ENCODE data around the gene RASGRF2. TPM values are rescaled to one million over a fixed set of nuclear protein-coding genes. Genes with fewer than 3 reads are reported as not detected.
"Not testable (repeated sequence)": the region's sequence is repeated elsewhere in the genome, so short reads cannot be mapped to it uniquely, and the experiment has no call there.

The RASGRF2 gene
- total RNA-seq, 4 donors from 2014 or later: 1.0 to 5.3 (median 1.8) TPM

DNA sequence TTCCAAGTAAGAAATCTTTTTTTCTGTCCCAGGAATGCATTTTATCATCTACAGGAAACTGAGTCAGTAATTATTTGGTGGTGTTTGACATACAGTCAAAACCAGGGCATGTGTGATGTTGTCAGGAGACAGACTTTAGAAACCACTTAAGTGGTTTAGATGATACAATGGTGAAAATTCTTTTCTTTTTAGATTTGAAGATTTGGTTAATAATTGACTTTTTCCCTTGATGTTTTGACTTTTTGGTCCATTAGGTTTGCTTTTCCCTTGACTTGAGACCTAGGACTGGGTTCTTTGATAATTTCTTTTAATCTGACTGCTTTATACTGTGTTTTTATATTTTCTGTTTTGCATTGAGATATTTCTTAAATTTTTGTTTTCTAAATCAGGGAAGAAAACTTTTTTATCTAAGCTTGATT, 85.2 kb downstream of the RASGRF2 start:
- no peak for DNase-seq (ENCODE audit: low spot score in 2 of 2)
- TF ChIP-seq CTCF (IDR thresholded peaks at IDR 0.05) (no peak), POLR2A (IDR thresholded peaks at IDR 0.05) (no peak)
- no peak overlapping the region for H3K4me3 ChIP-seq (ENCODE audit: low read depth, poor library complexity, severe bottlenecking)
- intact Hi-C loops (cut with DNase I; ENCODE audit: low total_unique reads): no loop called here

DNA sequence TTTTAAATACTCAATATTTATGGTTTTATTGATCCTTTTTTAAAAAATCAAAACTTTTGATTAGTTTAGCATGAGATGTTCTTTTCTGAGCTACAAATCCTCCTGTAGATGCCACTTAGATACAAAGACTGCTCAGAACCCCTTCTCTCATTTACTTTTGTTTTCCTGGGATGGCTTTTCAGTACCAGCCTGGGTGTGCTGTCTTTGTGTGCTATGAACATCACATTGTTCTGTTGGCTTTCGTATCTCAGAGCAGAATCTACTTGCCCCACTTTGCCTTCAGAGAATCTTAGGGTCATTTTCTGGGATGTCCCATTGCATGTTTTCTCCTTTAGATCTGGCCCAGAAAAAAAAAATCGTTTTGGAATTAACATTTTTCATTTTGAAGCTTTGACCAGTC, 85.9 kb downstream of the RASGRF2 start:
- H3K4me3 ChIP-seq (ENCODE audit: low read depth, poor library complexity, severe bottlenecking): no peak overlapping the region
- WGBS, 2 donors: 79 to 81% methylated on average over 2 of the region's 2 CpGs
- TF ChIP-seq CTCF (IDR thresholded peaks at IDR 0.05) (no peak), POLR2A (IDR thresholded peaks at IDR 0.05) (no peak)
- intact Hi-C loops (cut with DNase I; ENCODE audit: low total_unique reads): no loop called here
- no peak for DNase-seq (ENCODE audit: low spot score in 2 of 2)

DNA sequence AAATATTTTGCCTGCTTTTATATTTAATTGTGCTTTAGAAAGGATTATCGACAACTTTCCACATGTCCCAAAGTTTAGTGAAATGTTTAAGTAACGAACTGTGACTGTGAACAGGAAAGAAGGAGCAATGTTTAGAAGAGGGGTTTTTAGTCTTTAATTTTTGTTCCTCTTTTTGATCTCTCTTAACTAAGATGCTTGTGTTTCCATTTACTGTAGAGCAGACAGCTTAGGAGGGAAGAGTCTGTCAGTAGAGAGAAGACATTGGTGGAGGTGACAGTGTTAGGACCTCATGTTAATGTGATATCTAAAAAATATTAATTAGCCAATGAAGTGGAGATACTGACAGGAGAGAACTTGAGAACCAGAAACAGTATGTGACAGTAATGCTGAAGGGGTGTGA, 92.2 kb downstream of the RASGRF2 start:
- intact Hi-C loops (cut with DNase I; ENCODE audit: low total_unique reads): no loop called here
- 66 to 92% methylated on average over 2 of the region's 2 CpGs for WGBS, 2 donors
- no peak for DNase-seq (ENCODE audit: low spot score in 2 of 2)
- no peak for TF ChIP-seq POLR2A (IDR thresholded peaks at IDR 0.05)
- no peak for TF ChIP-seq CTCF (IDR thresholded peaks at IDR 0.05)
- H3K4me3 ChIP-seq (ENCODE audit: low read depth, poor library complexity, severe bottlenecking): no peak overlapping the region

- whole genome bisulfite sequencing, 2 donors: 75 to 94% methylated on average over 2 to 4 of the region's 4 CpGs
- DNase-seq (ENCODE audit: low spot score in 2 of 2); H3K4me3 ChIP-seq (ENCODE audit: low read depth, poor library complexity, severe bottlenecking); intact Hi-C loops (cut with DNase I; ENCODE audit: low total_unique reads): not testable (repeated sequence)
Observed at GRCh38 chr5:81053282-81053681, 93.1 kb downstream of the RASGRF2 start.

GRCh38 chr5:81058121-81058520, 98.0 kb downstream of the RASGRF2 start:
- H3K4me3 ChIP-seq (ENCODE audit: low read depth, poor library complexity, severe bottlenecking): no peak overlapping the region
- no peak for TF ChIP-seq POLR2A (IDR thresholded peaks at IDR 0.05)
- TF ChIP-seq CTCF (IDR thresholded peaks at IDR 0.05): no peak
- DNase-seq (ENCODE audit: low spot score in 2 of 2): no peak
- WGBS, 2 donors: 63 to 75% methylated on average over 1 of the region's 1 CpG
- intact Hi-C loops (cut with DNase I; ENCODE audit: low total_unique reads): no loop called here

- H3K4me3 ChIP-seq (ENCODE audit: low read depth, poor library complexity, severe bottlenecking): no peak overlapping the region
- 52 to 70% methylated on average over 3 of the region's 3 CpGs for WGBS, 2 donors
- intact Hi-C loops (cut with DNase I; ENCODE audit: low total_unique reads): no loop called here
- DNase-seq (ENCODE audit: low spot score in 2 of 2): no peak
- no peak for TF ChIP-seq POLR2A (IDR thresholded peaks at IDR 0.05)
- no peak for TF ChIP-seq CTCF (IDR thresholded peaks at IDR 0.05)
Observed at GRCh38 chr5:81065492-81065891, 105.3 kb downstream of the RASGRF2 start.
